Panc1 (cell line): Measurements from ENCODE around the gene FAM83D.

Experiments used
- POLR2AphosphoS5 ChIP-seq: IDR thresholded peaks from 2 replicates; pipeline ENCODE4 v1.6.1; 2012; ENCODE audit warnings: mild to moderate bottlenecking, low read depth, low read length, moderate library complexity
- TCF7L2 ChIP-seq: IDR thresholded peaks from 2 replicates; pipeline ENCODE4 v1.6.1; 2011; ENCODE audit warnings: mild to moderate bottlenecking, low read depth, low read length, inconsistent platforms
- TF ChIP-seq, protein P1 (sequence below): fragments of 450-650 bp; IDR thresholded peaks from 2 replicates; pipeline ENCODE4 v1.5.1; 2017; ENCODE audit warnings: mild to moderate bottlenecking

DNA sequence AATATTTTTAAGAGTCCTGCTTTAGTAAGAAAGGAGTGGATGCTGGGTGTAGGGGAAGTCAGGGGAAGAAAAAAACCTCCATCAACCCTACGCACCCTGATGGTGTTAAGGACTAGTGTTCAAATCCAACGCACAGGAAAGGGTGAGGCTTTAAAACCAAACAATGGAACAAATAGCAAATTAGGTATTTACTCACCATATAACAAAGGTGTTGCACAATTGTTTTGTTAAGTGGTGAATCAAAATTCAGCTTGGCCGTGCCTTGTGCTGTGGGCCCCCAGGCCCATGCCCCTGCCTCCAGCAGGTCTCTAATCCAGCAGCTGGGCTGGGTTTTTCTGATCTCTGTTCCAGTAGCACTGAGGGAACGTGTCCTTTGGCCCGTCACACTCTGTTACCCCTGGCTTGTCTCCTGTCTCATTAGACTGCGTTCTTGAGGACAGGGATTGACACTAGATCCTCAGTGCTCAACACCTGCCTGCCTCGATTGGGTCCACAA is 11.8 kb downstream of the FAM83D start:
- TF ChIP-seq, protein P1, sequence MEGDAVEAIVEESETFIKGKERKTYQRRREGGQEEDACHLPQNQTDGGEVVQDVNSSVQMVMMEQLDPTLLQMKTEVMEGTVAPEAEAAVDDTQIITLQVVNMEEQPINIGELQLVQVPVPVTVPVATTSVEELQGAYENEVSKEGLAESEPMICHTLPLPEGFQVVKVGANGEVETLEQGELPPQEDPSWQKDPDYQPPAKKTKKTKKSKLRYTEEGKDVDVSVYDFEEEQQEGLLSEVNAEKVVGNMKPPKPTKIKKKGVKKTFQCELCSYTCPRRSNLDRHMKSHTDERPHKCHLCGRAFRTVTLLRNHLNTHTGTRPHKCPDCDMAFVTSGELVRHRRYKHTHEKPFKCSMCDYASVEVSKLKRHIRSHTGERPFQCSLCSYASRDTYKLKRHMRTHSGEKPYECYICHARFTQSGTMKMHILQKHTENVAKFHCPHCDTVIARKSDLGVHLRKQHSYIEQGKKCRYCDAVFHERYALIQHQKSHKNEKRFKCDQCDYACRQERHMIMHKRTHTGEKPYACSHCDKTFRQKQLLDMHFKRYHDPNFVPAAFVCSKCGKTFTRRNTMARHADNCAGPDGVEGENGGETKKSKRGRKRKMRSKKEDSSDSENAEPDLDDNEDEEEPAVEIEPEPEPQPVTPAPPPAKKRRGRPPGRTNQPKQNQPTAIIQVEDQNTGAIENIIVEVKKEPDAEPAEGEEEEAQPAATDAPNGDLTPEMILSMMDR, result no peak
- TF ChIP-seq POLR2AphosphoS5 (no peak), TCF7L2 (no peak)
